Measurements from ENCODE around the gene DSCAML1.

Gene DSCAML1

GRCh38 chr11:117719480-117719879, 77.5 kb downstream of the DSCAML1 start:
- no peak for DNase-seq

GRCh38 chr11:117717485-117718314, 79.3 kb downstream of the DSCAML1 start:
- DNase-seq = no peak

DNA sequence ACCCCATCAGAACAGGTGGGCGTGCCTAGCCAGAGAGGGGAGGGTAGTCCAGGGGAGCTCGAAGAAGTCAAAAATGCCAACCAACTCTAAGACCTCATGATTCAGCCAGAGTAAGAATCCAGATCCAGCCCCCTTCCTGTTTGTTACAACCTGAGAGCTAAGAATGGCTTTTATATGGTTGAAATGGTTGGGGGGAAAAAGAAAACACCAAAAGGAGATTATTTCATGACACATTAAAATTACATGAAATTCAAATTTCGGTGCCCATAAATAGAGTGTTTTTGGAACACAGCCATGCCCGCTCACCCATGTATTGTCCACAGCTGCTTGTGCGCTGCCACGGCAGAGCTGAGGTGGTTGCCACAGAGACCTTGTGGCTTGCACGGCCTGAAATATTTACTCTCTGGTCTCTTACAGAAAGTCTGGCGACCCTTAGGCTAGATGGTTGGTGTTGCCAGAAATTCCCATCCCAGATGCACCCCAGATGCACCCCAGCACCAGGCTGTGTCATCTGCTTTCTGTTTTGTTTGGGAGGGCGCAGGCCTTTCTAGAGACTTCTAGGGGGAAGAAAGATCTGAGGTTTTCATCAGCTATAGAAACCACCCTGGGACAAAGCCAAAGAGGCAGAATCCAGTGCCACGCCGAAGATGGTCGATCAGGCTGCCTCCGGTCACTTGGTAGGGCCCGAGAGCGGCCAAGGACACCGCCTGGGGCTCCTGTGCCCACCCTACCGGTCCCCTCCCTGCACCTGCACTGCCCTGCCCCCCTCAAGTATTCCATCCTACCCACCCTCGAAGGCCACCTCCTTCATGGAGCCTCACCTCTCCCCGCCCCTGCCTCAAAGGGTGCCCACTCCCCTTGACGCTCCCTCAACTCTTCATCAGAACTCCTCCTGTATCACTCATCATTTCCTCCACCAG, 80.2 kb downstream of the DSCAML1 start:
- DNase-seq = no peak

GRCh38 chr11:117715801-117716200, 81.2 kb downstream of the DSCAML1 start:
- no peak for DNase-seq

GRCh38 chr11:117713538-117713991, 83.5 kb downstream of the DSCAML1 start:
- DNase-seq = no peak

DNA sequence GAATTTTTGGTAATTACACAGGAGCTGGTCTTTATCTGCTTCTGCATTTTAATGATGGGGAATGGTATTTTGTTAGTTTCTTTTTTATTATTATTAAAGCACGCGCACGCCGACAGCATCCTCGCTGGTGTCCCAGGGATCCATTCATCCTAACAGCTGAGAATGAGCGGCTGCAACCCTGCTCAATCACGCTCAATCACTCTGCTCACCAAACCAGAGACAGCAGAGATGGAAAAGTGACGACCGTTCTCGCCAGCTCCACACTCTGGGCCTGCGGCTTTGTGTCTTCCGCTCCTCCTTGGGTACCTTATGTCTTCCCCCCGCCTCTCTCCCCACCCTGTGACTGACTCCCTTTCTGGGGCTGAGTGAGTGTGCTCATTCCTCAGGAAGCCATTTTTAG, 84.5 kb downstream of the DSCAML1 start:
- DNase-seq = no peak

- DNase-seq = no peak
Measured at GRCh38 chr11:117711331-117711730, 85.7 kb downstream of the DSCAML1 start.

DNA sequence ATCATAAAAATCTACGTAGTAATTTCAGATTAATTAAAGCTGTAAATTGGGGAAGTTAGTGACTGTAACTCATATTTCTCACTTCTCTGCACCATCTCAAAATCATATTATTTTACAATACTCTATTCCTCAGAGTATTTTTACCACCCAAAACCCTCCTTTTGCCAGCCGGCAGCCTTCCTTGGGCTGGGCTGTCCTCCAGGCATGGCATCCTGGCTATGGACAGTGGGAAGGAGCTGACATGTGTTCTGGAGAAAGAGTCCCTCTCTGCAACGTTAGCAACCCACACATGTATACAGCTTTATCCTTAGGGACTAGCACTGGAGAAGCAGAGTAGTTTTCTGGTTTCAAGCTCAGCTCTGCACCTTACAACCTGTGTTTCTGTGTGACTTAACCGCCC, 86.8 kb downstream of the DSCAML1 start:
- no peak for DNase-seq

GRCh38 chr11:117706322-117706814, 90.6 kb downstream of the DSCAML1 start:
- DNase-seq = no peak

GRCh38 chr11:117705866-117706265, 91.2 kb downstream of the DSCAML1 start:
- no peak for DNase-seq

DNA sequence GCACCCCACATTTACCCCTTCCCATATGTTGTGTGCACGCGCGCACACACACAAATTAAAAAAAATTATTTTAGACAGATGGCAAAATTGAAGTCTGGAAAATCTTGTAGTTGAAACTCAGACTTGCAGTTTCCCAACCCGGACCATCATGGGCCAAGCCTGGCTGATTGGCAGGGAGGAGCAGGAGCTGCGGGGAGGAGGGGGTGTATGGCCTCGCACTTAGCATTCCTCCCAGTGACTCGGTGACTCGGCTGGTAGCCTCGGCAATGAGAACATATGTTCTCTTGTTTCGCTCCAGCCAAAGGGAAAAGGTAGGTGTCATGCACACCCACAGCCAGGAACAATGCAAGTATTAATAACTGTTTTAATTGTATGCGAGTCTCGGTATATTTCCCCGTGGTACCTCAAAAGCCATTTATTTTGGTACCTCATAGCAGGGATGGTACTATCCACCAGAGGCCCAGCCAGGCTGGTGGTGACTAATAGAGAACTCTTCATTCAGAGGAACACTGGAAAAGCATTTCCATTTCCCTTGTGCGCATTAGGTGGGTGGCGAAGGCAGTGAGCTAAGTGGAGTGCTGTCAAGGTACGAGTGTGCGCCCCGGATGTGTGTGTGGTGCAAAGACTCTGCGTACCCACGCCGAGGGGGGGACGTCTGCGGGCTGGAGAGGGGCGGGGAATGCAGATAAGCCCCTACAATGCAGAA, 92.5 kb downstream of the DSCAML1 start:
- DNase-seq = no peak

GRCh38 chr11:117702946-117703598, 93.9 kb downstream of the DSCAML1 start:
- DNase-seq = no peak

GRCh38 chr11:117701781-117702180, 95.2 kb downstream of the DSCAML1 start:
- no peak for DNase-seq

DNA sequence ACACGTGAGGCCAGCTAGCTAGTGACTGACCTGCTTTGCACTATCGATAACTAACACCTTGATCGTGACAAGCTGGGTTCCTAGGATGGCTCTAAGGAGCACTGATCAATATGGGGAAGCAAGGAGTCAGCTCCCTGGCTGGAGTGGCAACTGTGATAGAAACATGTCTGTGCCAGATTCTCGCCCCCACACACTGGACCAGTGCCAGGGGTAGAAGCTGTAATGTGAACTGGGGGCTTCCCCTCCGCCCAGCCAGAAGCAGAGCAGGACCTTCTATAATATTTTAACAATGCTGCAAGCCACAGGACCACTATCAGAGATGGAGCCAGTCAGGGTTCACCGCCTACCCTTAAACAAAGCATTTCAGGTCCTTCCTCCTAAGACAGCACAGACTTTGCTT, 96.5 kb downstream of the DSCAML1 start:
- no peak for DNase-seq

DNA sequence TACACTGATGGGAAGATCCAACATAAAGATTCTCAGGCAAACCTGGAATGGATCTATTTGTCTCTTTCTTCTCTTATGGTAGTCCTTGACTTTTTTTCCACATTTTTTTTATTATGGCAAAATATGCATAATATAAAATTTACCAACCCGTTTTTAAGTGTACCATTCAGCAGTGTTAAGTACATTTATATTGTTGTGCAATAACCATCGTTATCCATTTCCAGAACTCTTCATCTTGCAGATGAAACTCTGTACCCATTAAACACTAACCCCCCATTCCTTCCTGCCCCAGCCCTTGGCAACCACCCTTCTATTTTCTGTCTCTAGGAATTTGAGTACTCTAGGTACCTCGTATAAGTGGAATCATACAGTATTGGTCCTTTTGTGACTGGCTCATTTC, 99.7 kb downstream of the DSCAML1 start:
- no peak for DNase-seq

GRCh38 chr11:117696540-117696939, 100.5 kb downstream of the DSCAML1 start:
- no peak for DNase-seq

GRCh38 chr11:117693344-117693743, 103.7 kb downstream of the DSCAML1 start:
- no peak for DNase-seq

DNA sequence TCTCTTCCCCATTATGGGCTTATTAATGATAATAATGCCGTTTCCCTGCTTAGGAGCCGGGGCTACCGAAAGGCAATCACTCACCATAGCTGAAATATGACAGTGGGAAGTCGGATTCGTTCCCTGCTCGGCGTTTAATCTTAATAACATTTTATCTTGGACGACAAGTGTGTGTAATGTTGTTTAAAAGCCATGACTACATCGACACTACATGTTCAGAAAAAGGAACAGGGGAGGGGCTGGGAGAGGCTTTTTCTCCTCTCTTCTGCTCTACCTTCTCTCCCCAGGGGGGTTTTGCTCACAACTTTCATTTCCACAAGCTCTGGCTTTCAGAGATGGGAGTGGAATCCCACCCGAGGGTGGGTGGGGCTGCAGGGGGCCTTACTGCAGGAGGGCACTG, 105.5 kb downstream of the DSCAML1 start:
- no peak for DNase-seq

GRCh38 chr11:117691218-117691514, 105.8 kb downstream of the DSCAML1 start:
- DNase-seq = no peak

DNA sequence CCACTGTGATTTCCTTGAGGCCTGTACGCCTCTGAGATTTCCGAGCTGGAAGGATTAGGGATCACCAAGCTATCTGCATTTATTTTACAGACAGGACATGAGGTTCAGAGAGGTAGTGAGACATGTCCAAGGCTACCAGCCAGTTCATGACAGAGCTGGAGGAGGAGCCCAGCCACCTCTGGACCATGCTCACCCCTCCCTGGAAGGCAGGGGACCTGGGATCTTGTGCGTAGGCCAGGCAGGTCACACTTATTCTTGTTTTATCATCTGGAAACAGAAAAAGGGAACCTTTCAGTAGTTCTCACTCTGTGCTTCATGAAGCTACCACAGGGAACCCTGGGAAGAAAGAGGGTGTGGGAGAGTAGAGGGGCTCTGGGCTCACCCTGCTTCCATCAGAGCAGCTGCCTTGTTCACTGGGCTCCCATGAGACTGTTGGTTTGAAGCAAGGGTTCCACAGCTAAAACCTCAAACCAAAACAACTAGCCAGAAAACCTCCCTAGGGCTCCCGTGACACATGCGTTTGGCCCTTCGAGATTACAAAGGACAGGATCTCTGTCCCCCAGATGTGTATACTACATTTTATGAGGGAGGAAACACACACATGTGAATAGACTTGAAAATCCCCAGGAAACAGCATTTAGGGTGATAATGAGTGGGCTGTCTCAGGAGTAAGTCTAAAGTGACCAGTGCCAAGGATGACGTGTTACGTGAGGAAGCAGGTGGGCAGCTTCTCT, 106.4 kb downstream of the DSCAML1 start:
- DNase-seq = no peak

- no peak for DNase-seq
Measured at GRCh38 chr11:117688255-117688797, 108.7 kb downstream of the DSCAML1 start.

- DNase-seq = no peak
Measured at GRCh38 chr11:117687776-117688175, 109.2 kb downstream of the DSCAML1 start.

All from T-helper 9 cell (primary cell).